Activated CD4-positive, CD25-positive, alpha-beta regulatory T cell treated with anti-CD3 and anti-CD28 coated beads, Interleukin-2, amount 50 U/mL, for 72 hours (primary cell): Measurements from ENCODE around the gene PZP.

Source experiments
- DNase-seq: peaks from one replicate; pipeline ENCODE4 v3.0.0; 2021

The PZP gene

GRCh38 chr12:9122091-9122609 lies 86.0 kb downstream of the PZP start:
- no peak for DNase-seq

GRCh38 chr12:9120487-9121184 lies 87.6 kb downstream of the PZP start:
- no peak for DNase-seq

- no peak for DNase-seq
These were observed 90.0 kb downstream of the PZP start for GRCh38 chr12:9118158-9118557.

- DNase-seq: no peak
These were observed 92.2 kb downstream of the PZP start, which contains the start of gene A2M for GRCh38 chr12:9115731-9116559. TSS of gene A2M (minus strand) at chr12:9115919. CDS start at chr12:9115849, 70 bp downstream.

GRCh38 chr12:9114946-9115345 lies 93.2 kb downstream of the PZP start:
- DNase-seq: no peak

GRCh38 chr12:9113987-9114309 lies 94.2 kb downstream of the PZP start:
- no peak for DNase-seq

- no peak for DNase-seq
These were observed 94.8 kb downstream of the PZP start for GRCh38 chr12:9113296-9113986.

GRCh38 chr12:9112076-9112853 lies 95.9 kb downstream of the PZP start:
- no peak for DNase-seq

- DNase-seq: no peak
These were observed 96.7 kb downstream of the PZP start for GRCh38 chr12:9111525-9111924.

- DNase-seq: no peak
These were observed 98.3 kb downstream of the PZP start for GRCh38 chr12:9109737-9110491.

- DNase-seq: no peak
These were observed 99.0 kb downstream of the PZP start for GRCh38 chr12:9109213-9109522.

GRCh38 chr12:9108504-9109212 lies 99.5 kb downstream of the PZP start:
- no peak for DNase-seq

- no peak for DNase-seq
These were observed 100.7 kb downstream of the PZP start for GRCh38 chr12:9107542-9107873.

- no peak for DNase-seq
These were observed 101.3 kb downstream of the PZP start for GRCh38 chr12:9106610-9107541.

- no peak for DNase-seq
These were observed 102.1 kb downstream of the PZP start for GRCh38 chr12:9106067-9106466.

GRCh38 chr12:9104767-9105423 lies 103.3 kb downstream of the PZP start:
- no peak for DNase-seq

GRCh38 chr12:9104087-9104486 lies 104.1 kb downstream of the PZP start:
- no peak for DNase-seq

- DNase-seq: no peak
These were observed 104.9 kb downstream of the PZP start for GRCh38 chr12:9103050-9103849.
